ENCODE results near the gene AGBL3.
"Not testable (repeated sequence)": the region's sequence is repeated elsewhere in the genome, so short reads cannot be mapped to it uniquely, and the experiment has no call there.

AGBL3 gene

GRCh38 chr7:134963036-134963435 is 23.3 kb upstream of the AGBL3 start:
- no peak for DNase-seq (ENCODE audit: low read depth in 2 of 2)

GRCh38 chr7:134966691-134967090 is 19.6 kb upstream of the AGBL3 start:
- DNase-seq (ENCODE audit: low read depth in 2 of 2): no peak

GRCh38 chr7:134968110-134968509 is 18.2 kb upstream of the AGBL3 start:
- no peak for DNase-seq (ENCODE audit: low read depth in 2 of 2)

GRCh38 chr7:134981645-134982044 is 4.7 kb upstream of the AGBL3 start:
- DNase-seq (ENCODE audit: low read depth in 2 of 2): not testable (repeated sequence)

- no peak for DNase-seq (ENCODE audit: low read depth in 2 of 2)
Measured at GRCh38 chr7:134985894-134986362, 380 bp upstream of the AGBL3 start.

- no peak for DNase-seq (ENCODE audit: low read depth in 2 of 2)
Measured at GRCh38 chr7:134988161-134988560, 1.9 kb downstream of the AGBL3 start.

- DNase-seq (ENCODE audit: low read depth in 2 of 2): no peak
Measured at GRCh38 chr7:134991469-134992339, 5.4 kb downstream of the AGBL3 start.

- peak; percentile 29 to 34 for DNase-seq (ENCODE audit: low read depth in 2 of 2)
Measured at GRCh38 chr7:134992626-134993179, 6.4 kb downstream of the AGBL3 start.

- DNase-seq (ENCODE audit: low read depth in 2 of 2): no peak
Measured at GRCh38 chr7:134993877-134994456, 7.7 kb downstream of the AGBL3 start.

GRCh38 chr7:134995239-134996096 is 9.2 kb downstream of the AGBL3 start:
- DNase-seq (ENCODE audit: low read depth in 2 of 2): peak in 1 of 2 donors; percentile 0

- peak in 1 of 2 donors; percentile 2 for DNase-seq (ENCODE audit: low read depth in 2 of 2)
Measured at GRCh38 chr7:134996097-134996550, 9.8 kb downstream of the AGBL3 start.

- DNase-seq (ENCODE audit: low read depth in 2 of 2): no peak
Measured at GRCh38 chr7:134997214-134997885, 11.0 kb downstream of the AGBL3 start.

GRCh38 chr7:134999136-134999535 is 12.8 kb downstream of the AGBL3 start:
- no peak for DNase-seq (ENCODE audit: low read depth in 2 of 2)

- no peak for DNase-seq (ENCODE audit: low read depth in 2 of 2)
Measured at GRCh38 chr7:135001390-135002165, 15.3 kb downstream of the AGBL3 start.

GRCh38 chr7:135012229-135012628 is 25.9 kb downstream of the AGBL3 start:
- no peak for DNase-seq (ENCODE audit: low read depth in 2 of 2)

- DNase-seq (ENCODE audit: low read depth in 2 of 2): no peak
Measured at GRCh38 chr7:135023622-135024021, 37.3 kb downstream of the AGBL3 start.

- no peak for DNase-seq (ENCODE audit: low read depth in 2 of 2)
Measured at GRCh38 chr7:135035252-135035651, 48.9 kb downstream of the AGBL3 start.

- not testable (repeated sequence) for DNase-seq (ENCODE audit: low read depth in 2 of 2)
Measured at GRCh38 chr7:135067017-135067416, 80.7 kb downstream of the AGBL3 start.

GRCh38 chr7:135074096-135074495 is 87.8 kb downstream of the AGBL3 start:
- DNase-seq (ENCODE audit: low read depth in 2 of 2): no peak

GRCh38 chr7:135074531-135074930 is 88.2 kb downstream of the AGBL3 start:
- no peak for DNase-seq (ENCODE audit: low read depth in 2 of 2)
